Activated B cell treated with CpG ODN at 0.5 μM for 24 hours (primary cell): ENCODE results near the gene DZIP3. TPM values are rescaled to one million over a fixed set of nuclear protein-coding genes. Genes with fewer than 3 reads are reported as not detected.
A peak's percentile ranks its signal among the peaks of the same experiment; 100 is the strongest.
"Not testable (repeated sequence)": the region's sequence is repeated elsewhere in the genome, so short reads cannot be mapped to it uniquely, and the experiment has no call there.

ENCODE experiments used
- ATAC-seq: fragments of 200-7000 bp; cut with Tn5 transposase; one replicate; pipeline ENCODE4 v1.10.0; 2021; ENCODE audit warnings: low read depth, mild to moderate bottlenecking, moderate library complexity
- CTCF ChIA-PET: fragments of 350-600 bp; sonication (Branson Sonifier 250); formaldehyde crosslinking; loops from one replicate; lab custom pipeline; 2021; ENCODE audit warnings: antibody characterized with exemption; lab: Charles Lee
- POLR2A ChIA-PET: fragments of 350-600 bp; sonication (Branson Sonifier 250); formaldehyde crosslinking; loops from one replicate; lab custom pipeline; 2021; ENCODE audit warnings: antibody characterized with exemption; lab: Charles Lee
- DNase-seq: peaks from one replicate; pipeline ENCODE4 v3.0.0; 2022
- H3K27ac Mint-ChIP-seq: one replicate; pipeline ENCODE4 v1.8.0; 2020; ENCODE audit warnings: mixed read lengths
- H3K27me3 Mint-ChIP-seq: one replicate; pipeline ENCODE4 v1.8.0; 2021; ENCODE audit warnings: mixed read lengths
- H3K36me3 Mint-ChIP-seq: one replicate; pipeline ENCODE4 v1.8.0; 2021; ENCODE audit warnings: low read depth, mixed read lengths
- H3K4me1 Mint-ChIP-seq: one replicate; pipeline ENCODE4 v1.8.0; 2021; ENCODE audit warnings: mixed read lengths
- H3K4me3 Mint-ChIP-seq: one replicate; pipeline ENCODE4 v1.8.0; 2020; ENCODE audit warnings: mild to moderate bottlenecking, mixed read lengths
- H3K9me3 Mint-ChIP-seq: one replicate; pipeline ENCODE4 v1.8.0; 2020; ENCODE audit warnings: mixed read lengths
- intact Hi-C: fragments of 100-400 bp; cut with micrococcal nuclease; formaldehyde crosslinking; loops from one replicate; pipeline ENCODE4 v1.15.1; 2024
- total RNA-seq: library from RNA; stranded (reverse); gene quantifications from 2 replicates; pipeline ENCODE4 v1.2.3, GENCODE V29; 2022
- TF ChIP-seq, protein P1 (sequence below): fragments of 200-600 bp; IDR thresholded peaks from one replicate; pipeline ENCODE4 v1.8.0; 2022; ENCODE audit warnings: antibody characterized with exemption, mild to moderate bottlenecking

DZIP3 gene
- total RNA-seq, 1 donor from 2014 or later = 15.5 TPM

DNA sequence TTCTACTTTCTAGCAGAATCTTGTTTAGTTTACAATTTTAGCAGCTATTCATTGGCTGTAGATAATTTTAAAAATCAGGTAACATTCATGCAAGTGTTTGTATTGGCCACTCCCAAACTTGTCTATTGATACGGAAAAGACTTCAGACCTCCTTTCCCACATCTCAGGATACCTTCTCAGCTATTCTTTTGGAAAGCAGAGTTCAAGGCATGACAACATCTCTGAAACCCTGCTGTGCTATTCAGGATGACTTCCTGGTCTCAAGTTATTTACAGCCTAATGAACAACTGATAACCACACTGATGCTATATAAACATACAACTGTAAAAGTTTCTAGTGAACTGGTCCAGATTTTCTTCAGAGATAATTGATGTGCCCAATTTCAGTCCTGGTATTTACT, 55.8 kb downstream of the DZIP3 start:
- H3K27ac Mint-ChIP-seq = no peak overlapping the region
- POLR2A ChIA-PET = no interaction called here
- ATAC-seq (no peak), DNase-seq (no peak)
- no peaks in the 10 kb centered on the region for H3K9me3 Mint-ChIP-seq
- H3K4me1 Mint-ChIP-seq = no peaks in the 10 kb centered on the region
- CTCF ChIA-PET = no interaction called here
- H3K4me3 Mint-ChIP-seq = no peak overlapping the region
- TF ChIP-seq, protein P1, sequence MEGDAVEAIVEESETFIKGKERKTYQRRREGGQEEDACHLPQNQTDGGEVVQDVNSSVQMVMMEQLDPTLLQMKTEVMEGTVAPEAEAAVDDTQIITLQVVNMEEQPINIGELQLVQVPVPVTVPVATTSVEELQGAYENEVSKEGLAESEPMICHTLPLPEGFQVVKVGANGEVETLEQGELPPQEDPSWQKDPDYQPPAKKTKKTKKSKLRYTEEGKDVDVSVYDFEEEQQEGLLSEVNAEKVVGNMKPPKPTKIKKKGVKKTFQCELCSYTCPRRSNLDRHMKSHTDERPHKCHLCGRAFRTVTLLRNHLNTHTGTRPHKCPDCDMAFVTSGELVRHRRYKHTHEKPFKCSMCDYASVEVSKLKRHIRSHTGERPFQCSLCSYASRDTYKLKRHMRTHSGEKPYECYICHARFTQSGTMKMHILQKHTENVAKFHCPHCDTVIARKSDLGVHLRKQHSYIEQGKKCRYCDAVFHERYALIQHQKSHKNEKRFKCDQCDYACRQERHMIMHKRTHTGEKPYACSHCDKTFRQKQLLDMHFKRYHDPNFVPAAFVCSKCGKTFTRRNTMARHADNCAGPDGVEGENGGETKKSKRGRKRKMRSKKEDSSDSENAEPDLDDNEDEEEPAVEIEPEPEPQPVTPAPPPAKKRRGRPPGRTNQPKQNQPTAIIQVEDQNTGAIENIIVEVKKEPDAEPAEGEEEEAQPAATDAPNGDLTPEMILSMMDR = no peak
- intact Hi-C loops = no loop called here
- no peaks in the 10 kb centered on the region for H3K27me3 Mint-ChIP-seq
- H3K36me3 Mint-ChIP-seq = peaks cover 20% of the 10 kb centered on the region

DNA sequence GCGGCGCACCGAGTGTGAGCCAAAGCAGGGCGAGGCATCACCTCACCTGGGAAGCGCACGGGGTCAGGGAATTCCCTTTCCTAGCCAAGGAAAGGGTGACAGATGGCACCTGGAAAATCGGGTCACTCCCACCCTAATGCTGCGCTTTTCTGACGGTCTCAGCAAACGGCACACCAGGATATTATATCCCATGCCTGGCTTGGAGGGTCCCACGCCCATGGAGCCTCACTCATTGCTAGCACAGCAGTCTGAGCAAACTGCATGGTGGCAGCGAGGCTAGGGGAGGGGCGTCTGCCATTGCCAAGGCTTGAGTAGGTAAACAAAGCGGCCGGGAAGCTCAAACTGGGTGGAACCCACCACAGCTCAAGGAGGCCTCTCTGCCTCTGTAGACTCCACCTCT, 66.1 kb downstream of the DZIP3 start:
- ATAC-seq, H3K27ac Mint-ChIP-seq, DNase-seq, H3K4me1 Mint-ChIP-seq, intact Hi-C loops, POLR2A ChIA-PET, H3K9me3 Mint-ChIP-seq, H3K4me3 Mint-ChIP-seq, CTCF ChIA-PET, H3K27me3 Mint-ChIP-seq: not testable (repeated sequence)
- H3K36me3 Mint-ChIP-seq = peaks cover 20% of the 10 kb centered on the region

DNA sequence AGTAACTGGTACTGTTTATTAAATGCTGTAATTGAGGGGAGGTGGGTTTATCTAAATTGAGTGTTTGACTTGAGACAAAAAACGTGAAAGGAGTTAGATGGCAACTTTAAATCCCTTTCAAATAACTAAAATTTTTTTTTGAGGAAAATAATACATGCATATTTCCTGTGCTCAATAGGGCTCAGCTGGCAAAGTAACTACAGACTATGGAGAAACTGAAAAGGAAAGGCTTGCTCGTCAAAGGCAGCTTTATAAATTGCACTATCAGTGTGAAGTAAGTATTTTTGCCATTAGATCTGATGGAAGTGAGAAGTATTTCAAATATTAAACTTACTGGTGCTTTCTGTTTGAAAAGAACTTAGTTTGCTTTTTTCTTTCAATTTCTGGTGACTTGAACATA, 72.2 kb downstream of the DZIP3 start:
- TF ChIP-seq, protein P1 = no peak
- Mint-ChIP-seq H3K4me3 (no peak overlapping the region), H3K36me3 (peaks cover 4% of the 10 kb centered on the region), H3K27me3 (no peaks in the 10 kb centered on the region), H3K27ac (no peak overlapping the region), H3K9me3 (no peaks in the 10 kb centered on the region), H3K4me1 (peaks cover 4% of the 10 kb centered on the region)
- ChIA-PET POLR2A (no interaction called here), CTCF (interaction anchor here (1.0 to 4.1 kb wide), 4 partner anchors 8 to 254 kb away, joined by 4 to 61 read pairs (median 6); no protein-coding TSS in a partner anchor)
- ATAC-seq = no peak
- no peak for DNase-seq
- intact Hi-C loops = loop anchor here (1.0 to 5.0 kb wide), 6 partner anchors 157 to 1653 kb away; no protein-coding TSS in a partner anchor

DNA sequence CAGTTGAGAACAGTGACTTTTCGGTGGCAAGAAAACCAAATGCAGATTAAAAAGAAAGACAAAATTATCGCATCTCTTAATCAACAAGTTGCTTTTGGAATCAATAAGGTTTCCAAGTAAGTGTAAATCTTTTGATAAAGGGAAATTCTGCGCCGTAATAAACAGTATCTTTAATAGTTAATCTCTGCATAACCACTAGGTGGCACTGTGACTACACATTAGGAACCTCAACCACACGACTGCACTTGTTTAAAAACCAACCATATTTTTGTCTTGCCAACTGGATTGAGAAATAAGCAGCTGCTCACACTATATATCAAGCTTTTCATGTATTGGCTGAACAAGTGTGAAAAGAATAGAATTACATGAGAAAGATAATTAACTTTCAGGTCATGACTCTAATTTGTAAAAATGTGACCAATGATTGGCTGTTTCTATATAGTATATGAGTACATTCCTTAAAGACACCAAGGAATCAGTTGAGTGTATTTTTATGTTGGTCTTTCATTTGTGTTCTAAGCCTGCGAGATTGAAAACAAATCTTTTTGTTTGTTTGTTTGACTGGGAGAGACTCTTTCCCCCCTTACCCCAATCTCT, 72.7 kb downstream of the DZIP3 start:
- Mint-ChIP-seq H3K4me1 (peaks cover 4% of the 10 kb centered on the region), H3K36me3 (peaks cover 4% of the 10 kb centered on the region), H3K4me3 (no peak overlapping the region), H3K9me3 (no peaks in the 10 kb centered on the region), H3K27me3 (no peaks in the 10 kb centered on the region), H3K27ac (no peak overlapping the region)
- TF ChIP-seq, protein P1 = no peak
- intact Hi-C loops = loop anchor here (1.0 to 5.0 kb wide), 6 partner anchors 156 to 1652 kb away; no protein-coding TSS in a partner anchor
- no peak for DNase-seq
- peak; percentile 66 for ATAC-seq
- POLR2A ChIA-PET = no interaction called here
- CTCF ChIA-PET = interaction anchor here (0.6 to 4.1 kb wide), 9 partner anchors 9 to 419 kb away, joined by 3 to 61 read pairs (median 4); no protein-coding TSS in a partner anchor

DNA sequence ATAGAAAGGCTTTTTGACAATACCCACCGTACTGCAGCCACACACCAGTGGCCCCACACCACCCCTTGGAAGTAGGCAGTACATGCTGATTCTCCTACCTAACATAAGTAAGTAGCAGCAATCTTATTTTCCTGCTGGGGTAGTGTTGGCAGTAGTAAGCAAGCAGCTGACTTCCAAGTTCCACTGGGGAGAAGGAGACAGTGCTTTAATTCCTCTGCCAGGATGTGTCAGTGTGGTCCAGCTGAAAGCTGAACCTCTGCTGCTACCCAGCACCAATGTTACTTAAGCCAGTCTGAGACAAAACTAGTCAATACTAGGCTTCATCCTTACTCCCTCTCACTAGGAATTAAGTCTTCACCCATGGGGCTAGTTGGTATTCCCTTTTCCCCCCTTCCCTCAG, 74.7 kb downstream of the DZIP3 start:
- POLR2A ChIA-PET = no interaction called here
- H3K27me3 Mint-ChIP-seq = no peaks in the 10 kb centered on the region
- H3K9me3 Mint-ChIP-seq = no peaks in the 10 kb centered on the region
- no peak overlapping the region for H3K4me3 Mint-ChIP-seq
- ATAC-seq = no peak
- CTCF ChIA-PET = interaction anchor here (4.1 kb wide), 1 partner anchor 251 kb away, joined by 61 read pairs; no protein-coding TSS in a partner anchor
- TF ChIP-seq, protein P1 = no peak
- intact Hi-C loops = loop anchor here (5.0 kb wide), 1 partner anchor 358 kb away; no protein-coding TSS in a partner anchor
- DNase-seq = no peak
- H3K36me3 Mint-ChIP-seq = peaks cover 4% of the 10 kb centered on the region
- H3K27ac Mint-ChIP-seq = no peak overlapping the region
- peaks cover 14% of the 10 kb centered on the region for H3K4me1 Mint-ChIP-seq
